ENCODE data around the gene CTSD. TPM values are rescaled to one million over a fixed set of nuclear protein-coding genes. Genes with fewer than 3 reads are reported as not detected.

Gene CTSD
- total RNA-seq, 3 donors from 2014 or later = 244 to 694 (median 667) TPM

DNA sequence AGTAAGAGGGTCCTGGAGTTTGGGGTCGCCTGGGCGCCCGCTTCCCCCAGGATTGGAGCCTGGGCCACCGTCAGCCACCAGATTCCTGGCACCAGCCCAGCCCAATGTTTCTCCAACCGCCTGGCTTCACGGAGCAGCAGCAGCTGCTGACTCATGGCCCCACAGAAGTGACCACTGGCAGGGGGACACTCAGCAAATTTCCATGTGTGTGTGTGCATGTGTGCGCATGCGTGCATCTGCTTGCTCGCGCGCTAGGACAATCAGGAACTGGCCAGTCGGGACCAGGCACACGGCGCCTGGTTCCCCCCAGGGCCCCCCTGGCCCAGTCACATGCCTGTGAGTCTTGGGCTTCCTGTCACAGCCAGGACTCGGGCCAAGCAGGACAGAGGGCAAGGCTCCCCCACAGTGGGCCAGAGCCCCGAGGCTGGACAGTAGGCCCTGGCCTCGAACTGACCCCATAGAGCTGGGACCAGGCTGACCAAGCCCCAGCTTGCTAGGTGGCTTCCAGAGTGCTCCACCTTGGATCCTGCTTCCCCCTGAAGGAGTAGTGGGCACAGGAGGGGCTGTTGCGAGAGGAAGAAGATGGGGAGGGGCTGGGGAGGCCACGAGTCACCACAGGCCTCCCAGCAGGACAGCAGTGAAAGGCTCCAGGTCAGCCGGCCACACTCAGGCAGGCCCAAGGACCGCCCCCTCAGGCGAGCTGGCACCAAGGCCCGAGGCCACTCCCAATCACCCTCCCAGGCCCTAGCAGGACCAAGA, 3.2 kb downstream of the CTSD start:
- Histone ChIP-seq H3K4me3 (peak overlapping the region in 1 of 3 donors; percentile 85), H3K27me3 (no peaks in the 10 kb centered on the region), H3K27ac (peak overlapping the region; percentile 88 to 91), H3K9me3 (no peaks in the 10 kb centered on the region), H3K36me3 (no peaks in the 10 kb centered on the region), H3K4me1 (peaks cover 3 to 22% of the 10 kb centered on the region in 2 donors)
- DNase-seq (ENCODE audit: low spot score in 2 of 2) = no peak
- intact Hi-C loops (cut with DNase I; ENCODE audit: low total_unique reads) = no loop called here
- TF ChIP-seq, protein P1, sequence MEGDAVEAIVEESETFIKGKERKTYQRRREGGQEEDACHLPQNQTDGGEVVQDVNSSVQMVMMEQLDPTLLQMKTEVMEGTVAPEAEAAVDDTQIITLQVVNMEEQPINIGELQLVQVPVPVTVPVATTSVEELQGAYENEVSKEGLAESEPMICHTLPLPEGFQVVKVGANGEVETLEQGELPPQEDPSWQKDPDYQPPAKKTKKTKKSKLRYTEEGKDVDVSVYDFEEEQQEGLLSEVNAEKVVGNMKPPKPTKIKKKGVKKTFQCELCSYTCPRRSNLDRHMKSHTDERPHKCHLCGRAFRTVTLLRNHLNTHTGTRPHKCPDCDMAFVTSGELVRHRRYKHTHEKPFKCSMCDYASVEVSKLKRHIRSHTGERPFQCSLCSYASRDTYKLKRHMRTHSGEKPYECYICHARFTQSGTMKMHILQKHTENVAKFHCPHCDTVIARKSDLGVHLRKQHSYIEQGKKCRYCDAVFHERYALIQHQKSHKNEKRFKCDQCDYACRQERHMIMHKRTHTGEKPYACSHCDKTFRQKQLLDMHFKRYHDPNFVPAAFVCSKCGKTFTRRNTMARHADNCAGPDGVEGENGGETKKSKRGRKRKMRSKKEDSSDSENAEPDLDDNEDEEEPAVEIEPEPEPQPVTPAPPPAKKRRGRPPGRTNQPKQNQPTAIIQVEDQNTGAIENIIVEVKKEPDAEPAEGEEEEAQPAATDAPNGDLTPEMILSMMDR (IDR thresholded peaks at IDR 0.05) = no peak
- TF ChIP-seq POLR2A (IDR thresholded peaks at IDR 0.05) (no peak), POLR2AphosphoS5 (IDR thresholded peaks at IDR 0.05) (peak in 2 of 3 donors; percentile 45 to 87)

DNA sequence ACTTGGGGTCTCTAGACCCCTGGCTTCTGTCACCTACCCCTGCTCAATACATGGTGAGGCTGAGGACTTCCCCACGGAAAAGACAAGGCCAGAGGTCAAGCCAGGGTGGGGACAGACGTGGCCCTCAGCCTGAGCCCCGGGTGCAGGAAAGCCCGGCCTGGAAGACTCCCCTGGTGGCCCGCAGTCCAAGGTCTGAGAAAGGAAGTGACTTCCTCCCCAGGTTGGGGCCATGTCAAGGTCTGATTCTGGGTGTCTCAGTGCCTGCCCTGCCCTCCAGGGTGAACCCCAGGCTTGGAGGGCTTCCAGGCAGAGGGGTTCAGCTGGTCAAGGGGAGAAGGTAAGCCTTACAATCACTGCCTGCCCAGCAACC, 3.9 kb downstream of the CTSD start:
- peaks cover 3 to 22% of the 10 kb centered on the region in 2 donors for H3K4me1 ChIP-seq
- intact Hi-C loops (cut with DNase I; ENCODE audit: low total_unique reads) = no loop called here
- TF ChIP-seq, protein P1 (IDR thresholded peaks at IDR 0.05) = no peak
- H3K36me3 ChIP-seq = no peaks in the 10 kb centered on the region
- H3K27ac ChIP-seq = peak overlapping the region in 1 of 2 donors; percentile 88
- DNase-seq (ENCODE audit: low spot score in 2 of 2) = no peak
- no peaks in the 10 kb centered on the region for H3K9me3 ChIP-seq
- H3K4me3 ChIP-seq = peak overlapping the region in 1 of 3 donors; percentile 85
- no peaks in the 10 kb centered on the region for H3K27me3 ChIP-seq

DNA sequence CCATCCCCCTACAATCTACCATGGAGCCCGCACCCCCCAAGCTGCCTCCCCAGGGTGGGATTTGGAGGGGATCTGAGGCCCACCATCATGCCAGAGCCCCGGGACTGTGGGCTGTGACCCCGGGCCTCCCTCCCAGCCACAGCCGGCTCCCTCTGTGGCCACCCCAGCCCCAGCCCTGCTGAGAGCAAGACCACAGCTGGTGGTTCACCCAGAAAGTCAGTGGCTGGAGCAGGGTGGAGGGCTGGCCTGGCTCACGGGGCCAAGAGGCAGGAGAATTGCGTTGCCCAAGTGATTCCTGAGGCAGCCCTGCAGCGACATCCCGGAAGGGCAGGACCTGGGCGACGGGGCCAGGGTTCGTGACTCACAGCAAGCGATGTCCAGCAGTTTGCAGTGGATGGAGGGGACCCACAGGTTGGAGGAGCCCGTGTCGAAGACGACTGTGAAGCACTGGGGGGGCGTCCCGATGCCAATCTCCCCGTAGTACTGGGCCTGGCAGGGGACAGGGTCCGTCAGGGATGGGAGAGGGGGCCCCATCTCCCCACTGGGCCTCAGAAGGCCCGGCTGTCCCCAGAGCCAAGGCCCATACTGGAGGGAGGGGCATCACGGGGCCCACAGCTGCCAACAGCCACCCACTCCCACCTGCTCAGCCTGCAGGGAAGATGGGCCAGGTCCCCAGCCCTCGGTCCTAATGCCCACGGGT, 4.4 kb downstream of the CTSD start:
- H3K27ac ChIP-seq = peak overlapping the region in 1 of 2 donors; percentile 88
- H3K9me3 ChIP-seq = no peaks in the 10 kb centered on the region
- peaks cover 3 to 22% of the 10 kb centered on the region in 2 donors for H3K4me1 ChIP-seq
- TF ChIP-seq POLR2AphosphoS5 (IDR thresholded peaks at IDR 0.05) = no peak
- no peak for TF ChIP-seq POLR2A (IDR thresholded peaks at IDR 0.05)
- TF ChIP-seq, protein P1 (IDR thresholded peaks at IDR 0.05) = no peak
- DNase-seq (ENCODE audit: low spot score in 2 of 2) = no peak
- no peak overlapping the region for H3K4me3 ChIP-seq
- H3K27me3 ChIP-seq = no peaks in the 10 kb centered on the region
- H3K36me3 ChIP-seq = no peaks in the 10 kb centered on the region
- intact Hi-C loops (cut with DNase I; ENCODE audit: low total_unique reads) = no loop called here

DNA sequence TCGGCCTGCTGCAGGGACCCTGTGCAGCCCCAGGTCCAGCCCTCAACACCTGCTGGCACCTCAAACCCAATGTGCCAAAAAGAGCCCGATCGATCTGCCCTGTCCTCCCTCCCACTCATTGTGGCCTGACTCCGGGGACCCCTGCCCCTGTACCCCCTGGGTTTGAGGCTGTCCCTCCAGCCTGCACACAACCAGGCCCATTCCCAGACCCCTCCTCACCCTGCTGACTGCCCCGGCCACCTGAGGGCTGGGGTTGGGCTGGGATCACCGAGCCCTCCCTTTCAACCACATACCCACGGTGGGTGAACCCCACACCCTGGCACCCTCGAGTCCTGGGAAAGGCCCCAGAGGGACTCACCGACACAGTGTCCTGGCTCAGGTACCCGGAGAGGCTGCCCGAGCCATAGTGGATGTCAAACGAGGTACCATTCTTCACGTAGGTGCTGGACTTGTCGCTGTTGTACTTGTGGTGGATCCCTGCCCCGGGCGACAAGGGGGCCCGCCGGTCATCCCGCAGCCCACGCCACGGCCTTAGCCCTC, 5.0 kb downstream of the CTSD start:
- Histone ChIP-seq H3K4me1 (peaks cover 3 to 22% of the 10 kb centered on the region in 2 donors), H3K4me3 (peak overlapping the region in 1 of 3 donors; percentile 15), H3K9me3 (no peaks in the 10 kb centered on the region), H3K27ac (peak overlapping the region in 1 of 2 donors; percentile 88), H3K27me3 (no peaks in the 10 kb centered on the region), H3K36me3 (no peaks in the 10 kb centered on the region)
- no peak for DNase-seq (ENCODE audit: low spot score in 2 of 2)
- TF ChIP-seq, protein P1 (IDR thresholded peaks at IDR 0.05) = no peak
- TF ChIP-seq POLR2AphosphoS5 (IDR thresholded peaks at IDR 0.05) = no peak
- TF ChIP-seq POLR2A (IDR thresholded peaks at IDR 0.05) = no peak
- intact Hi-C loops (cut with DNase I; ENCODE audit: low total_unique reads) = no loop called here

Measured in breast epithelium (tissue), 4 donors.